Measurements from ENCODE around the gene ITIH5. TPM values are rescaled to one million over a fixed set of nuclear protein-coding genes. Genes with fewer than 3 reads are reported as not detected.

Gene ITIH5
- total and polyA plus RNA-seq, 2 of the 13 experiments (the other 11 are each of a cell fraction or from before 2014, with no cell fraction given) = 4.7 to 8.9 TPM

- no peak for TF ChIP-seq ZNF225 (CRISPR knock-in tag; IDR thresholded peaks at IDR 0.05)
- no peak for TF ChIP-seq NFAT5 (CRISPR knock-in tag; IDR thresholded peaks at IDR 0.05)
- peak; percentile 38; the same call in 1 of the 2 replicates for TF ChIP-seq TBX2 (CRISPR knock-in tag; IDR thresholded peaks at IDR 0.05; ENCODE audit: borderline replicate concordance)
- TF ChIP-seq PAWR (CRISPR knock-in tag; IDR thresholded peaks at IDR 0.05; ENCODE audit: borderline replicate concordance) = no peak
- no peak; the same call in 1 of the 2 replicates for TF ChIP-seq GMEB1 (CRISPR knock-in tag; IDR thresholded peaks at IDR 0.05; ENCODE audit: borderline replicate concordance)
- TF ChIP-seq BHLHE40 (IDR thresholded peaks at IDR 0.05; ENCODE audit: low read length) = no peak
- TF ChIP-seq ZBTB42 (CRISPR knock-in tag; IDR thresholded peaks at IDR 0.05) = no peak
- peak; percentile 96 for TF ChIP-seq ARID5B (CRISPR knock-in tag; IDR thresholded peaks at IDR 0.05)
- no peak for TF ChIP-seq CBFB (CRISPR knock-in tag; IDR thresholded peaks at IDR 0.05)
- TF ChIP-seq SMC3 (IDR thresholded peaks at IDR 0.05; ENCODE audit: low read length) = peak; percentile 34; the same call in 1 of the 2 replicates
- no peak for TF ChIP-seq CAMTA2 (CRISPR knock-in tag; IDR thresholded peaks at IDR 0.05; ENCODE audit: borderline replicate concordance)
- no peak for TF ChIP-seq ZNF615 (CRISPR knock-in tag; IDR thresholded peaks at IDR 0.05; ENCODE audit: borderline replicate concordance)
- TF ChIP-seq HMGA1 (CRISPR knock-in tag; conservative IDR thresholded peaks at IDR 0.05) = no peak
- peak; percentile 62; the same call in 1 of the 2 replicates for TF ChIP-seq ZNF12 (CRISPR knock-in tag; IDR thresholded peaks at IDR 0.05)
- no peak for TF ChIP-seq ZNF616 (CRISPR knock-in tag; IDR thresholded peaks at IDR 0.05; ENCODE audit: low read depth)
- no peak for TF ChIP-seq ZSCAN20 (CRISPR knock-in tag; IDR thresholded peaks at IDR 0.05; ENCODE audit: borderline replicate concordance)
- TF ChIP-seq RBAK (CRISPR knock-in tag; IDR thresholded peaks at IDR 0.05) = no peak
- no peak for TF ChIP-seq ZNF75D (CRISPR knock-in tag; IDR thresholded peaks at IDR 0.05; ENCODE audit: borderline replicate concordance)
- TF ChIP-seq HOXD1 (CRISPR knock-in tag; IDR thresholded peaks at IDR 0.05) = peak; percentile 83; the same call in 1 of the 2 replicates
- TF ChIP-seq NBN (conservative IDR thresholded peaks at IDR 0.05) = no peak
- TF ChIP-seq SP140L (CRISPR knock-in tag; IDR thresholded peaks at IDR 0.05; ENCODE audit: borderline replicate concordance) = no peak
- no peak; the same call in 1 of the 2 replicates for TF ChIP-seq ZNF556 (CRISPR knock-in tag; IDR thresholded peaks at IDR 0.05; ENCODE audit: borderline replicate concordance)
Observed at GRCh38 chr10:7707102-7707501, 40.3 kb upstream of the ITIH5 start (continued).
